ENCODE data around the gene DYNC2H1.

- TF ChIP-seq POLR2A (IDR thresholded peaks at IDR 0.05) (no peak), CTCF (IDR thresholded peaks at IDR 0.05 in 8 of 11, conservative IDR thresholded peaks at IDR 0.05 in 3 of 11) (no peak)
These were observed 47.6 kb upstream of the DYNC2H1 start for GRCh38 chr11:103061656-103062055.

Data from spleen (tissue), 7 donors.